Esophagus squamous epithelium (tissue), 4 donors: ENCODE results near the gene FST.

Experiments
- POLR2A ChIP-seq, 4 donors: fragments of 450-650 bp; IDR thresholded peaks; one replicate each; pipeline ENCODE4 v1.6.1; 2017; ENCODE audit warnings: antibody characterized with exemption in 4 of 4, mild to moderate bottlenecking in 4 of 4, moderate library complexity in 3 of 4
- TF ChIP-seq, protein P1 (sequence below), 6 experiments: fragments of 450-650 bp in 4 of 6; fragments of 200-600 bp in 2 of 6; sonication (generic) in 2 of 6; IDR thresholded peaks; one replicate each; pipeline ENCODE4 v1.5.1; 2016 to 2019; ENCODE audit warnings: antibody characterized with exemption in 6 of 6, mild to moderate bottlenecking in 4 of 6, moderate library complexity in 4 of 6

DNA sequence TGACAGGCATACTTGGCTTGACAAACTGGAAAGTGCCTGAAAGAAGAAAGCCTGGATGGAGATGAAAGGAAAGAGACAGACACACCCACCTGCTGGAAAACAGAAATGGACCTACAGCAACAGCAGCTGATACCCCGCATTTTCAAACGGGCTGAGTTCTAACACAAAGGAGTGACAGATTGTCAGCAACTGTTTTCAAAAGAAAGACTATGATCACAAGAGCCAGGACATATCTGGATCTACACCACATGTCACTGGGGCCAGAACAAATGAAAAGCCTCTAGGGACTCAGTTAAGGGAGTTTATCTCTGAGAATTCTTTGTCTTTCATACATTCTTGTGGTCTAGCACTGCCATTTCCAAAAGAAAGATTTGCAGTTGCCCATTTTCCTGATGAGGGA lies 24.1 kb upstream of the FST start:
- TF ChIP-seq, protein P1, sequence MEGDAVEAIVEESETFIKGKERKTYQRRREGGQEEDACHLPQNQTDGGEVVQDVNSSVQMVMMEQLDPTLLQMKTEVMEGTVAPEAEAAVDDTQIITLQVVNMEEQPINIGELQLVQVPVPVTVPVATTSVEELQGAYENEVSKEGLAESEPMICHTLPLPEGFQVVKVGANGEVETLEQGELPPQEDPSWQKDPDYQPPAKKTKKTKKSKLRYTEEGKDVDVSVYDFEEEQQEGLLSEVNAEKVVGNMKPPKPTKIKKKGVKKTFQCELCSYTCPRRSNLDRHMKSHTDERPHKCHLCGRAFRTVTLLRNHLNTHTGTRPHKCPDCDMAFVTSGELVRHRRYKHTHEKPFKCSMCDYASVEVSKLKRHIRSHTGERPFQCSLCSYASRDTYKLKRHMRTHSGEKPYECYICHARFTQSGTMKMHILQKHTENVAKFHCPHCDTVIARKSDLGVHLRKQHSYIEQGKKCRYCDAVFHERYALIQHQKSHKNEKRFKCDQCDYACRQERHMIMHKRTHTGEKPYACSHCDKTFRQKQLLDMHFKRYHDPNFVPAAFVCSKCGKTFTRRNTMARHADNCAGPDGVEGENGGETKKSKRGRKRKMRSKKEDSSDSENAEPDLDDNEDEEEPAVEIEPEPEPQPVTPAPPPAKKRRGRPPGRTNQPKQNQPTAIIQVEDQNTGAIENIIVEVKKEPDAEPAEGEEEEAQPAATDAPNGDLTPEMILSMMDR (IDR thresholded peaks at IDR 0.05), result no peak
- TF ChIP-seq POLR2A (IDR thresholded peaks at IDR 0.05), result no peak
